Keratinocyte (primary cell): ENCODE results near the gene ESRRG. TPM values are rescaled to one million over a fixed set of nuclear protein-coding genes. Genes with fewer than 3 reads are reported as not detected.

Experiments used
- DNase-seq: peaks from one replicate; pipeline ENCODE4 v3.0.0-alpha.2; 2011; ENCODE audit warnings: low read depth, missing footprints, low spot score
- FAIRE-seq: peaks from 2 replicates; lab custom pipeline; 2011; peaks lifted over from hg19 to GRCh38; lab: Jason Lieb, UNC
- H2AFZ ChIP-seq: 2 replicates; pipeline ENCODE4 v1.6.0; 2012; ENCODE audit warnings: low read length, control low read depth, inconsistent platforms; ENCODE audit not compliant: control insufficient read depth
- H3K27ac ChIP-seq: 2 replicates; pipeline ENCODE4 v1.5.1; 2011; ENCODE audit warnings: low read length; ENCODE audit not compliant: control insufficient read depth, insufficient read depth
- H3K27me3 ChIP-seq: 3 replicates; pipeline ENCODE4 v1.6.0; 2011; ENCODE audit warnings: low read length; ENCODE audit not compliant: control insufficient read depth, insufficient read depth; ENCODE audit errors: extremely low read depth
- H3K36me3 ChIP-seq, 2 experiments: 2 replicates in 1 of 2; 3 replicates in 1 of 2; pipeline ENCODE4 v1.5.1; 2011; ENCODE audit warnings: low read length in 2 of 2, mild to moderate bottlenecking in 1 of 2; ENCODE audit not compliant: control insufficient read depth in 2 of 2, insufficient read depth in 2 of 2; ENCODE audit errors: extremely low read depth in 1 of 2
- H3K4me1 ChIP-seq: 3 replicates; pipeline ENCODE4 v1.5.1; 2011; ENCODE audit warnings: low read length; ENCODE audit not compliant: control insufficient read depth, insufficient read depth; ENCODE audit errors: extremely low read depth
- H3K4me2 ChIP-seq: 3 replicates; pipeline ENCODE4 v1.6.0; 2011; ENCODE audit warnings: low read depth, low read length; ENCODE audit not compliant: control insufficient read depth, insufficient read depth; ENCODE audit errors: extremely low read depth
- H3K4me3 ChIP-seq, 3 experiments: fragments of 200-600 bp in 1 of 3; sonication (generic) in 1 of 3; 2 replicates in 2 of 3; 3 replicates in 1 of 3; pipeline ENCODE4 v1.5.1; 2011 to 2016; ENCODE audit warnings: low read length in 3 of 3, mild to moderate bottlenecking in 3 of 3, control low read depth in 2 of 3, inconsistent platforms in 1 of 3, low read depth in 1 of 3, mixed read lengths in 1 of 3, mixed run types in 1 of 3, moderate library complexity in 1 of 3; ENCODE audit not compliant: control insufficient read depth in 2 of 3, insufficient read depth in 2 of 3; ENCODE audit errors: extremely low read depth in 1 of 3
- H3K79me2 ChIP-seq: 2 replicates; pipeline ENCODE4 v1.6.0; 2012; ENCODE audit warnings: low read length; ENCODE audit not compliant: control insufficient read depth, insufficient read depth
- H3K9ac ChIP-seq: 3 replicates; pipeline ENCODE4 v1.6.0; 2011; ENCODE audit warnings: low read length; ENCODE audit not compliant: control insufficient read depth, insufficient read depth; ENCODE audit errors: extremely low read depth
- H3K9me1 ChIP-seq: 3 replicates; pipeline ENCODE4 v1.6.0; 2011; ENCODE audit warnings: low read length; ENCODE audit not compliant: control insufficient read depth, insufficient read depth; ENCODE audit errors: extremely low read depth
- H3K9me3 ChIP-seq: 2 replicates; pipeline ENCODE4 v1.5.1; 2012; ENCODE audit warnings: low read depth, low read length; ENCODE audit not compliant: control insufficient read depth
- H4K20me1 ChIP-seq: 3 replicates; pipeline ENCODE4 v1.6.0; 2011; ENCODE audit warnings: low read length; ENCODE audit not compliant: control insufficient read depth, insufficient read depth; ENCODE audit errors: extremely low read depth
- EZH2 ChIP-seq: IDR thresholded peaks from one replicate; pipeline ENCODE4 v1.6.1; 2012; ENCODE audit warnings: inconsistent platforms, mild to moderate bottlenecking, low read length, moderate library complexity
- dilution Hi-C: fragments of 300-500 bp; cut with MboI; formaldehyde crosslinking; loops from one replicate; pipeline ENCODE4 v1.7.0; 2020; ENCODE audit warnings: low sequenced_read_pairs; ENCODE audit not compliant: extremely low pct_ligation_motif_present
- polyA plus RNA-seq, 5 experiments: library from polyadenylated mRNA; depleted of rRNA in 3 of 5; stranded (reverse) in 3 of 5; stranded (forward) in 1 of 5; unstranded in 1 of 5; fragments of >200 nt; gene quantifications; 1 replicate in 1 of 5; 2 replicates in 3 of 5; 3 replicates in 1 of 5; pipeline versions ENCODE4 v1.2.1 to v1.2.3, GENCODE V29; 2011 to 2012; ENCODE audit warnings: missing spikeins in 2 of 5, low read depth in 1 of 5, low replicate concordance in 1 of 5
- TF ChIP-seq, protein P1 (sequence below), 3 experiments: IDR thresholded peaks in 1 of 3; conservative IDR thresholded peaks in 1 of 3; optimal IDR thresholded peaks in 1 of 3; 2 replicates in 2 of 3; 3 replicates in 1 of 3; pipeline versions ENCODE3 to v1.5.1; 2011; ENCODE audit warnings: low read length in 3 of 3, mild to moderate bottlenecking in 3 of 3, moderate library complexity in 2 of 3, control low read depth in 1 of 3, inconsistent platforms in 1 of 3; ENCODE audit not compliant: insufficient read depth in 2 of 3; ENCODE audit errors: extremely low read depth in 1 of 3

The ESRRG gene
- polyA plus RNA-seq, 1 donor (not counting 4 experiments of a cell fraction or from before 2014, with no cell fraction given): 0.08 TPM

DNA sequence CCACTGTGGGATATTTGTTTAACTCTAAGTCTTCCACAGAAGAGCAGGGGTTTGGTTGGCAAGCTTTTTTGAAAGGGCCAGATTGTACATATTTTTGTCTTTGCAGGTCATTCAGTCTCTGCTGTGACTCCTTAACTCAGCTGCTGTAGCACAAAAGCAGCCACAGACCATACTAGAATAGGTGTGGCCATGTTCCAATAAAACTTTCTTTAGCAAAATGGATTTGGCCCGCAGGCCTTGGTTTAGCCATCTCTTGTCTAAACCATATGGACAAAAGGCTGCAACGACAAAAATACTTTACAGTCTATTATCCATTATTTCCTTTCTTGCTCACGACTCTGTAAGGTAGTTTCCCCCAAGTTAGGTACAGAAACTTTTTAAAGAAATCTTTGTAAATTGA is 60.5 kb downstream of the ESRRG start:
- H3K4me2 ChIP-seq: no peak overlapping the region
- no peaks in the 10 kb centered on the region for H3K9me3 ChIP-seq
- no peaks in the 10 kb centered on the region for H3K27me3 ChIP-seq
- H3K36me3 ChIP-seq: no peaks in the 10 kb centered on the region
- no peaks in the 10 kb centered on the region for H3K79me2 ChIP-seq
- H3K4me3 ChIP-seq: no peak overlapping the region
- dilution Hi-C loops: no loop called here
- no peaks in the 10 kb centered on the region for H3K9me1 ChIP-seq
- DNase-seq (no peak), FAIRE-seq (no peak)
- H3K9ac ChIP-seq: no peak overlapping the region
- no peaks in the 10 kb centered on the region for H4K20me1 ChIP-seq
- H2AFZ ChIP-seq: no peak overlapping the region
- TF ChIP-seq EZH2: no peak
- TF ChIP-seq, protein P1, sequence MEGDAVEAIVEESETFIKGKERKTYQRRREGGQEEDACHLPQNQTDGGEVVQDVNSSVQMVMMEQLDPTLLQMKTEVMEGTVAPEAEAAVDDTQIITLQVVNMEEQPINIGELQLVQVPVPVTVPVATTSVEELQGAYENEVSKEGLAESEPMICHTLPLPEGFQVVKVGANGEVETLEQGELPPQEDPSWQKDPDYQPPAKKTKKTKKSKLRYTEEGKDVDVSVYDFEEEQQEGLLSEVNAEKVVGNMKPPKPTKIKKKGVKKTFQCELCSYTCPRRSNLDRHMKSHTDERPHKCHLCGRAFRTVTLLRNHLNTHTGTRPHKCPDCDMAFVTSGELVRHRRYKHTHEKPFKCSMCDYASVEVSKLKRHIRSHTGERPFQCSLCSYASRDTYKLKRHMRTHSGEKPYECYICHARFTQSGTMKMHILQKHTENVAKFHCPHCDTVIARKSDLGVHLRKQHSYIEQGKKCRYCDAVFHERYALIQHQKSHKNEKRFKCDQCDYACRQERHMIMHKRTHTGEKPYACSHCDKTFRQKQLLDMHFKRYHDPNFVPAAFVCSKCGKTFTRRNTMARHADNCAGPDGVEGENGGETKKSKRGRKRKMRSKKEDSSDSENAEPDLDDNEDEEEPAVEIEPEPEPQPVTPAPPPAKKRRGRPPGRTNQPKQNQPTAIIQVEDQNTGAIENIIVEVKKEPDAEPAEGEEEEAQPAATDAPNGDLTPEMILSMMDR (optimal IDR thresholded peaks at IDR 0.05 in 1 of 3, IDR thresholded peaks at IDR 0.05 in 1 of 3, conservative IDR thresholded peaks at IDR 0.05 in 1 of 3; ENCODE audit: extremely low read depth in 1 of 3, insufficient read depth in 2 of 3, low read length in 3 of 3): no peak
- H3K27ac ChIP-seq: no peak overlapping the region
- no peaks in the 10 kb centered on the region for H3K4me1 ChIP-seq

DNA sequence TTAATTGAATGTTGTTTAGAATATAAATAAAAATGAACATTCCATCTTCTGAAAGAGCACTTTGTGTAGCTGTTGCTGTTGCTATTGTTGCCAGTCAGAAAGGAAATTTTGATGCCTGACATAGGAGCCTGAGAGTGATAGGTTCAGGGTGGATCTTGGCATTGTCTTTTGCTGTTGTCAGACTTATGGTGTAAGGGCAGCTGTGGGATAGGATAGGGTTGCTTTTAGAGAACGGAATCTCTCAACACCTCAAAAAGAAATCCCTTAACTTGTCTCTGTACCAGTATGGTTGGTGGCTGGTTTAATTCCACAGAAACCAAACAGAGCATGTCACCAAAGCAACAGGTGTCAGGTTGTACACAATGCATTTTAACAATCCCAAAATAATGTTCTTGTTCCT is 62.7 kb downstream of the ESRRG start:
- no peaks in the 10 kb centered on the region for H3K9me3 ChIP-seq
- H3K27me3 ChIP-seq: no peaks in the 10 kb centered on the region
- TF ChIP-seq, protein P1 (optimal IDR thresholded peaks at IDR 0.05 in 1 of 3, IDR thresholded peaks at IDR 0.05 in 1 of 3, conservative IDR thresholded peaks at IDR 0.05 in 1 of 3; ENCODE audit: extremely low read depth in 1 of 3, insufficient read depth in 2 of 3, low read length in 3 of 3): no peak
- TF ChIP-seq EZH2: no peak
- DNase-seq (no peak), FAIRE-seq (no peak)
- H3K4me1 ChIP-seq: no peaks in the 10 kb centered on the region
- H3K4me3 ChIP-seq: no peak overlapping the region
- no peaks in the 10 kb centered on the region for H3K36me3 ChIP-seq
- H3K27ac ChIP-seq: no peak overlapping the region
- no peaks in the 10 kb centered on the region for H3K79me2 ChIP-seq
- H3K4me2 ChIP-seq: no peak overlapping the region
- no peak overlapping the region for H2AFZ ChIP-seq
- H4K20me1 ChIP-seq: no peaks in the 10 kb centered on the region
- H3K9ac ChIP-seq: no peak overlapping the region
- dilution Hi-C loops: no loop called here
- no peaks in the 10 kb centered on the region for H3K9me1 ChIP-seq
